MM.1S (cell line): ENCODE data around the gene MEMO1.
"Not testable (repeated sequence)": the region's sequence is repeated elsewhere in the genome, so short reads cannot be mapped to it uniquely, and the experiment has no call there.

Experiments
- DNase-seq: peaks from one replicate; pipeline ENCODE4 v3.0.0-alpha.2; 2015
- H2AFZ ChIP-seq: fragments of 300-600 bp; sonication (generic); 2 replicates; pipeline ENCODE4 v1.6.0; 2016; ENCODE audit warnings: antibody characterized with exemption, low read length
- H3F3A ChIP-seq: fragments of 300-600 bp; sonication (generic); 2 replicates; pipeline ENCODE4 v1.6.1; 2016; ENCODE audit warnings: mild to moderate bottlenecking, antibody characterized with exemption, low read length, moderate library complexity, mixed read lengths; ENCODE audit not compliant: insufficient read depth
- H3K27ac ChIP-seq: fragments of 300-600 bp; sonication (generic); 2 replicates; pipeline ENCODE4 v1.5.1; 2016; ENCODE audit warnings: mild to moderate bottlenecking, low read length
- H3K27me3 ChIP-seq: fragments of 300-600 bp; sonication (generic); replicated peaks from 2 replicates; pipeline ENCODE4 v1.6.0; 2016; ENCODE audit warnings: low read length; ENCODE audit not compliant: insufficient read depth
- H3K36me3 ChIP-seq: fragments of 300-600 bp; sonication (generic); replicated peaks from 2 replicates; pipeline ENCODE4 v1.6.1; 2016; ENCODE audit warnings: mild to moderate bottlenecking, low read length, mixed read lengths; ENCODE audit not compliant: insufficient read depth
- H3K4me1 ChIP-seq: fragments of 300-600 bp; sonication (generic); 2 replicates; pipeline ENCODE4 v1.6.1; 2016; ENCODE audit warnings: low read length, mixed read lengths
- H3K4me2 ChIP-seq: fragments of 300-600 bp; sonication (generic); 2 replicates; pipeline ENCODE4 v1.6.0; 2016; ENCODE audit warnings: low read depth, low read length
- H3K4me3 ChIP-seq: fragments of 300-600 bp; sonication (generic); 2 replicates; pipeline ENCODE4 v1.5.1; 2016; ENCODE audit warnings: low read length, mixed read lengths
- H3K79me2 ChIP-seq: fragments of 300-600 bp; sonication (generic); 2 replicates; pipeline ENCODE4 v1.6.1; 2016; ENCODE audit warnings: mixed run types, low read length, mixed read lengths
- H3K9ac ChIP-seq: fragments of 300-600 bp; sonication (generic); 2 replicates; pipeline ENCODE4 v1.6.1; 2016; ENCODE audit warnings: low read length, mixed read lengths
- H3K9me2 ChIP-seq: fragments of 300-600 bp; sonication (generic); replicated peaks from 2 replicates; pipeline ENCODE4 v1.6.1; 2016; ENCODE audit warnings: mild to moderate bottlenecking, low read length, mixed read lengths; ENCODE audit not compliant: insufficient read depth
- H3K9me3 ChIP-seq: fragments of 300-600 bp; sonication (generic); replicated peaks from 2 replicates; pipeline ENCODE4 v1.6.1; 2016; ENCODE audit warnings: mild to moderate bottlenecking, low read length, mixed read lengths; ENCODE audit not compliant: insufficient read depth
- H4K20me1 ChIP-seq: fragments of 300-600 bp; sonication (generic); 2 replicates; pipeline ENCODE4 v1.6.1; 2016; ENCODE audit warnings: mild to moderate bottlenecking, low read length, moderate library complexity, mixed read lengths; ENCODE audit not compliant: insufficient read depth
- CTCF ChIP-seq: fragments of 300-600 bp; sonication (generic); IDR thresholded peaks from 2 replicates; pipeline ENCODE4 v1.5.1; 2016; ENCODE audit warnings: antibody characterized with exemption, low read length, mixed read lengths
- EZH2 ChIP-seq: fragments of 300-600 bp; sonication (generic); optimal IDR thresholded peaks from 2 replicates; pipeline ENCODE3; 2017; ENCODE audit warnings: low read depth, mild to moderate bottlenecking, antibody characterized with exemption, low read length, mixed read lengths
- EZH2phosphoT487 ChIP-seq: fragments of 300-600 bp; sonication (generic); IDR thresholded peaks from 2 replicates; pipeline ENCODE4 v1.6.1; 2018; ENCODE audit warnings: antibody characterized with exemption, low read length

The MEMO1 gene

GRCh38 chr2:32010670-32011484, at the start of gene MEMO1:
Gene MEMO1 (minus strand): TSS chr2:32011008. CDS start chr2:32010247, 761 bp downstream.
- H2AFZ ChIP-seq, result peak within 1 kb of the TSS; percentile 61
- peak within 1 kb of the TSS; percentile 79 for H3K4me2 ChIP-seq
- peaks cover 8% of the 10 kb centered on the region; the same call in 1 of the 2 replicates for H3K4me1 ChIP-seq
- H3K4me3 ChIP-seq, result peak within 1 kb of the TSS; percentile 83
- no peaks in the 10 kb centered on the region for H3K27me3 ChIP-seq
- peak; percentile 96 for DNase-seq
- H3K27ac ChIP-seq, result peak within 1 kb of the TSS; percentile 94
- TF ChIP-seq EZH2phosphoT487, result no peak
- TF ChIP-seq CTCF, result no peak
- no peak for TF ChIP-seq EZH2
- peaks cover 14% of the 10 kb centered on the region; the same call in 1 of the 2 replicates for H4K20me1 ChIP-seq
- H3K36me3 ChIP-seq, result no peaks in the 10 kb centered on the region
- no peaks in the 10 kb centered on the region for H3K9me2 ChIP-seq
- peaks cover 39% of the 10 kb centered on the region for H3K79me2 ChIP-seq
- H3K9me3 ChIP-seq, result no peaks in the 10 kb centered on the region
- peaks cover 10% of the 10 kb centered on the region for H3F3A ChIP-seq
- peak within 1 kb of the TSS; percentile 88 for H3K9ac ChIP-seq

GRCh38 chr2:32060266-32060665, 49.5 kb upstream of the MEMO1 start:
- Histone ChIP-seq H3K4me3 (no peak overlapping the region), H2AFZ (no peak overlapping the region)

GRCh38 chr2:32058130-32058529, 47.3 kb upstream of the MEMO1 start:
- no peak overlapping the region for H3K4me3 ChIP-seq

More at GRCh38 chr2:32060266-32060665, 49.5 kb upstream of the MEMO1 start:
- Histone ChIP-seq H4K20me1 (no peaks in the 10 kb centered on the region), H3K9ac (no peak overlapping the region), H3K4me1 (peaks cover 7% of the 10 kb centered on the region; the same call in 1 of the 2 replicates), H3K27ac (no peak overlapping the region), H3K27me3 (no peaks in the 10 kb centered on the region), H3F3A (peaks cover 17% of the 10 kb centered on the region), H3K79me2 (peaks cover 9% of the 10 kb centered on the region), H3K9me2 (no peaks in the 10 kb centered on the region), H3K36me3 (no peaks in the 10 kb centered on the region), H3K4me2 (no peak overlapping the region), H3K9me3 (no peaks in the 10 kb centered on the region)
- TF ChIP-seq CTCF, result no peak
- TF ChIP-seq EZH2, result no peak
- no peak for TF ChIP-seq EZH2phosphoT487
- DNase-seq, result no peak

GRCh38 chr2:32054583-32054982, 43.8 kb upstream of the MEMO1 start:
- H3K9me2 ChIP-seq, H4K20me1 ChIP-seq, H3K79me2 ChIP-seq, H3K9me3 ChIP-seq, H3K27ac ChIP-seq, H3K4me1 ChIP-seq, H3K4me3 ChIP-seq, H3K4me2 ChIP-seq, H3F3A ChIP-seq, DNase-seq, H3K36me3 ChIP-seq, H3K27me3 ChIP-seq, H3K9ac ChIP-seq, H2AFZ ChIP-seq: not testable (repeated sequence)

More at GRCh38 chr2:32058130-32058529, 47.3 kb upstream of the MEMO1 start:
- Histone ChIP-seq H3K4me1 (peaks cover 7% of the 10 kb centered on the region; the same call in 1 of the 2 replicates), H3K9me2 (no peaks in the 10 kb centered on the region), H3K9ac (no peak overlapping the region), H3K79me2 (no peaks in the 10 kb centered on the region), H3K36me3 (no peaks in the 10 kb centered on the region), H4K20me1 (no peaks in the 10 kb centered on the region), H3K27ac (no peak overlapping the region), H3K4me2 (no peak overlapping the region), H2AFZ (no peak overlapping the region), H3K9me3 (no peaks in the 10 kb centered on the region), H3F3A (peaks cover 11% of the 10 kb centered on the region; the same call in 1 of the 2 replicates), H3K27me3 (no peaks in the 10 kb centered on the region)
- no peak for DNase-seq
- TF ChIP-seq EZH2, result no peak
- no peak for TF ChIP-seq EZH2phosphoT487
- no peak for TF ChIP-seq CTCF
